OCI-LY3 (cell line): ENCODE results near the gene DIPK1B.
"Not testable (repeated sequence)": the region's sequence is repeated elsewhere in the genome, so short reads cannot be mapped to it uniquely, and the experiment has no call there.

ENCODE experiments used
- H2AFZ ChIP-seq: fragments of 200-600, 300-600 bp; shearing (Covaris generic); 2 replicates; pipeline ENCODE4 v1.6.0; 2014; ENCODE audit warnings: antibody characterized with exemption, low read depth, low read length
- H3K27ac ChIP-seq: fragments of 200-600, 300-600 bp; sonication (generic); 2 replicates; pipeline ENCODE4 v1.5.1; 2014; ENCODE audit warnings: mild to moderate bottlenecking, low read length, moderate library complexity, mixed read lengths
- H3K27me3 ChIP-seq: fragments of 200-600, 300-600 bp; sonication (generic); 2 replicates; pipeline ENCODE4 v1.6.1; 2014; ENCODE audit warnings: low read depth, low read length, mixed read lengths
- H3K36me3 ChIP-seq: fragments of 200-600, 300-600 bp; sonication (generic); replicated peaks from 2 replicates; pipeline ENCODE3; 2014; ENCODE audit warnings: low read depth, low read length, mixed read lengths
- H3K4me1 ChIP-seq: fragments of 300-600, 200-600 bp; sonication (generic); 2 replicates; pipeline ENCODE4 v1.6.1; 2014; ENCODE audit warnings: low read length, mixed read lengths
- H3K4me2 ChIP-seq: fragments of 200-600, 300-600 bp; sonication (generic); 2 replicates; pipeline ENCODE4 v1.6.1; 2014; ENCODE audit warnings: low read length, mixed read lengths
- H3K4me3 ChIP-seq: fragments of 300-600, 200-600 bp; sonication (generic); 2 replicates; pipeline ENCODE4 v1.5.1; 2014; ENCODE audit warnings: antibody characterized with exemption, mild to moderate bottlenecking, low read length, moderate library complexity
- H3K79me2 ChIP-seq: fragments of 300-600, 200-600 bp; shearing (Covaris generic); 2 replicates; pipeline ENCODE4 v1.6.1; 2014; ENCODE audit warnings: mild to moderate bottlenecking, low read length, mixed read lengths
- H3K9ac ChIP-seq: fragments of 300-600, 200-600 bp; shearing (Covaris generic); 2 replicates; pipeline ENCODE4 v1.6.0; 2014; ENCODE audit warnings: mild to moderate bottlenecking, low read length, moderate library complexity
- H3K9me3 ChIP-seq: fragments of 200-600, 300-600 bp; shearing (Covaris generic); 2 replicates; pipeline ENCODE4 v1.6.1; 2014; ENCODE audit warnings: low read length, mixed read lengths; ENCODE audit not compliant: insufficient read depth
- H4K20me1 ChIP-seq: fragments of 200-600, 300-600 bp; sonication (generic); 2 replicates; pipeline ENCODE4 v1.6.1; 2016; ENCODE audit warnings: low read length, mixed read lengths; ENCODE audit not compliant: insufficient read depth
- CTCF ChIP-seq: fragments of 200-600, 300-600 bp; sonication (generic); IDR thresholded peaks from 2 replicates; pipeline ENCODE4 v1.5.1; 2014; ENCODE audit warnings: antibody characterized with exemption, low read length, low read depth
- EZH2phosphoT487 ChIP-seq: fragments of 200-600 bp; shearing (Covaris generic); IDR thresholded peaks from 2 replicates; pipeline ENCODE4 v1.6.1; 2018; ENCODE audit warnings: antibody characterized with exemption, mixed run types, low read depth

Gene DIPK1B

GRCh38 chr9:136703276-136703860 lies 9.0 kb upstream of the DIPK1B start:
- no peak overlapping the region for H2AFZ ChIP-seq
- H3K9me3 ChIP-seq: no peaks in the 10 kb centered on the region
- no peak overlapping the region for H3K9ac ChIP-seq
- H3K4me3 ChIP-seq: no peak overlapping the region
- peaks cover 37% of the 10 kb centered on the region for H3K27me3 ChIP-seq
- H3K36me3 ChIP-seq: no peaks in the 10 kb centered on the region
- peaks cover 18% of the 10 kb centered on the region for H3K4me1 ChIP-seq
- TF ChIP-seq CTCF (no peak), EZH2phosphoT487 (no peak)
- no peak overlapping the region for H3K4me2 ChIP-seq
- H3K79me2 ChIP-seq: no peaks in the 10 kb centered on the region
- H3K27ac ChIP-seq: no peak overlapping the region
- no peaks in the 10 kb centered on the region for H4K20me1 ChIP-seq

DNA sequence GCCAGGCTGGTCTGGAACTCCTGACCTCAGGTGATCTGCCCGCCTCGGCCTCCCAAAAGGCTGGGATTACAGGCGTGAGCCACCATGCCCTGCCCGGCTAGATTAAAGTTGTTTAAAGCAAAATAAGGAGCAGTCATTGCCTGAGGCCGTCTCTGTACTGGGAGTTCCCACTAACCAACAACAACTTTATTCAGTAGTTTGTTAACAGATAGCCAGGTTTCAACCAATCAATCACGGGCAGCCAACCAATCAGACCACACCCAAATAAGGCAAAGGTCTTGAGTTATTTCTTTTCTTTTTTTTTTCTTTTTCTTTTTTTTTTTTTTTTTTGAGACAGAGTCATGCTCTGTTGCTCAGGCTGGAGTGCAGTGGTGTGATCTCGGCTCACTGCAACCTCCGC lies 7.6 kb upstream of the DIPK1B start:
- not testable (repeated sequence) for H4K20me1 ChIP-seq, H3K4me3 ChIP-seq, H3K9me3 ChIP-seq, H2AFZ ChIP-seq, H3K4me2 ChIP-seq, H3K79me2 ChIP-seq, H3K36me3 ChIP-seq, H3K9ac ChIP-seq, H3K27ac ChIP-seq
- peaks cover 15% of the 10 kb centered on the region for H3K4me1 ChIP-seq
- peaks cover 32% of the 10 kb centered on the region for H3K27me3 ChIP-seq

GRCh38 chr9:136705564-136705963 lies 6.8 kb upstream of the DIPK1B start:
- no peak overlapping the region for H3K4me3 ChIP-seq
- no peak overlapping the region for H2AFZ ChIP-seq
- peaks cover 10% of the 10 kb centered on the region for H3K4me1 ChIP-seq
- no peak overlapping the region for H3K27ac ChIP-seq
- H3K36me3 ChIP-seq: no peaks in the 10 kb centered on the region
- no peaks in the 10 kb centered on the region for H3K9me3 ChIP-seq
- no peaks in the 10 kb centered on the region for H4K20me1 ChIP-seq
- no peak overlapping the region for H3K4me2 ChIP-seq
- no peak overlapping the region for H3K9ac ChIP-seq
- H3K79me2 ChIP-seq: no peaks in the 10 kb centered on the region
- TF ChIP-seq CTCF (no peak), EZH2phosphoT487 (no peak)
- H3K27me3 ChIP-seq: peaks cover 27% of the 10 kb centered on the region

GRCh38 chr9:136707011-136707410 lies 5.4 kb upstream of the DIPK1B start:
- no peaks in the 10 kb centered on the region for H3K4me1 ChIP-seq
- H3K36me3 ChIP-seq: no peaks in the 10 kb centered on the region
- no peak overlapping the region for H3K4me2 ChIP-seq
- peaks cover 16% of the 10 kb centered on the region for H3K27me3 ChIP-seq
- TF ChIP-seq CTCF: no peak
- TF ChIP-seq EZH2phosphoT487: no peak
- no peak overlapping the region for H2AFZ ChIP-seq
- no peak overlapping the region for H3K9ac ChIP-seq
- H3K79me2 ChIP-seq: no peaks in the 10 kb centered on the region
- H3K4me3 ChIP-seq: no peak overlapping the region
- no peak overlapping the region for H3K27ac ChIP-seq
- no peaks in the 10 kb centered on the region for H3K9me3 ChIP-seq
- H4K20me1 ChIP-seq: no peaks in the 10 kb centered on the region
